ENCODE data around the gene ADAMTS1. TPM values are rescaled to one million over a fixed set of nuclear protein-coding genes. Genes with fewer than 3 reads are reported as not detected.

The ADAMTS1 gene
- total and polyA plus RNA-seq, 2 of the 4 experiments (the other 2 are of a cell fraction) = 116 to 317 TPM

DNA sequence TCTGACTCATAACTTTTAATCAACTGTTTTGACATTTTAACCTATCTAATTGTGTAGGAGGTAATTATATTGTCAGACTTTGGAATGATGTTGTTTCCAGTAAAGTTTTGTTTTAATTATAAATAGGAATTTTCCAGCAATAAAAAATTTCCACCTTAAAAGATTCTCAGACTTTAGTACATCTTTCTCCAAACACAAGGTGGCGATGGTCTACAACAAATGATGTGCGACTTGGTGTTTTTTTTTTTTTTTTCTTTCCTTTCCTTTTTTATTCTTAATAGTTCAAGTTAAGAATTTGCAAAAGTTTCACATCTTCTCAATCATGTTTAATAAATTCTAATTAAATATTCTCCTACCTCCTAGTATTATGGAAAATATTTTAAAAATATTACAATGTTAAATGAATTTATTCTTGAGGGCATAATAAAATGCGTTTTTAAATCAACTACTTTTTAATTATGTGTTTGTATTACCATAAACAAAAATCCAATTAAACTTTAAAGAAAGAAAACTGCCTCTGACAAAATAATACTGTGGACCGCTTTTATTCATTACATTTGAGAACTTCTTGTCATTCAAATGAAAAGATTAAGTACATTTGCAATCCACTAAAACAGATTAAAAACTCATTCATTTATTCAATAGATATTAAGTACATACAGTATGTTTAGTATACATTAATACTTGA is 4.4 kb upstream of the ADAMTS1 start:
- ChIA-PET CTCF (interaction anchor here (0.9 kb wide), 1 partner anchor 851 kb away, joined by 4 read pairs; no protein-coding TSS in a partner anchor), POLR2A (ENCODE audit: unreplicated experiment) (no interaction called here)
- Histone ChIP-seq H3K36me3 (ENCODE audit: control insufficient read depth, insufficient read depth, low read length) (no peaks in the 10 kb centered on the region), H3K9me1 (ENCODE audit: insufficient read depth, low read length) (no peaks in the 10 kb centered on the region), H2AK5ac (ENCODE audit: low read depth, low read length) (no peak overlapping the region), H3K4ac (ENCODE audit: low read depth, low read length) (peak overlapping the region; percentile 59; the same call in 1 of the 2 replicates), H2BK20ac (ENCODE audit: low read depth, low read length) (peak overlapping the region; percentile 19; the same call in 1 of the 2 replicates), H4K8ac (ENCODE audit: low read depth in 2 of 2, low read length in 2 of 2) (0 out of 4 replicates have a peak overlapping the region, but pooled peaks of 1 of the 2 experiments have one; percentile 20), H4K20me1 (ENCODE audit: insufficient read depth, low read length) (peaks cover 6% of the 10 kb centered on the region), H2BK15ac (ENCODE audit: low read depth, low read length) (0 out of 3 replicates have a peak overlapping the region, but pooled peaks have one; percentile 49), H3K14ac (replicated peaks; ENCODE audit: low read depth, low read length) (no peak overlapping the region), H3K27ac (ENCODE audit: insufficient read depth, low read length) (peak overlapping the region; percentile 33; the same call in 1 of the 2 replicates), H3K9ac (ENCODE audit: low read depth, low read length) (no peak overlapping the region), H2BK120ac (ENCODE audit: low read depth, low read length) (peak overlapping the region; percentile 21; the same call in 1 of the 2 replicates), H3K4me3 (ENCODE audit: insufficient read depth, low read depth, low read length) (no peak overlapping the region), H3K79me1 (ENCODE audit: low read depth in 1 of 2, low read length in 2 of 2) (peaks cover 0 to 6% of the 10 kb centered on the region in 2 experiments; a peak in 1 of 4 replicates), H3K4me2 (ENCODE audit: low read depth, low read length) (no peak overlapping the region), H3K4me1 (ENCODE audit: control insufficient read depth, insufficient read depth, low read length) (peaks cover 8% of the 10 kb centered on the region), H3K18ac (ENCODE audit: low read depth, low read length) (peak overlapping the region; percentile 41; the same call in 1 of the 2 replicates), H4K91ac (ENCODE audit: insufficient read depth, low read depth, low read length) (peak overlapping the region; percentile 20; the same call in 1 of the 2 replicates), H4K5ac (ENCODE audit: low read depth, low read length) (0 out of 2 replicates have a peak overlapping the region, but pooled peaks have one; percentile 8), H3K27me3 (ENCODE audit: control insufficient read depth, insufficient read depth, low read length) (no peaks in the 10 kb centered on the region), H3K23ac (ENCODE audit: low read depth, low read length) (no peak overlapping the region), H2BK5ac (ENCODE audit: low read depth, low read length, poor library complexity, severe bottlenecking) (peak overlapping the region; percentile 21), H2AK9ac (replicated peaks; ENCODE audit: low read depth, low read length, poor library complexity) (no peak overlapping the region), H2AFZ (replicated peaks; ENCODE audit: low read length, poor library complexity) (no peak overlapping the region), H3K9me3 (ENCODE audit: control insufficient read depth, insufficient read depth, low read length) (no peaks in the 10 kb centered on the region), H3K56ac (ENCODE audit: extremely low read depth, insufficient read depth, low read length) (no peak overlapping the region)
- dilution Hi-C loops (cut with HindIII; ENCODE audit: low sequenced_read_pairs, unreplicated experiment) (no loop called here), intact Hi-C loops (cut with micrococcal nuclease) (loop anchor here (1.0 to 10.0 kb wide), 19 partner anchors 117 to 1944 kb away; partner anchors contain the start of gene ADAMTS5), in situ Hi-C loops (cut with MboI; ENCODE audit: low sequenced_read_pairs) (loop anchor here (5.0 to 10.0 kb wide), 5 partner anchors 853 to 1945 kb away; no protein-coding TSS in a partner anchor)
- no CpG with 5 or more reads among the region's 4 CpGs for WGBS, 2 experiments (ENCODE audit: extremely low coverage in 2 of 2, insufficient read length in 1 of 2)
- peak; percentile 82 for TF ChIP-seq RAD21 (IDR thresholded peaks at IDR 0.05; ENCODE audit: low read length)
- TF ChIP-seq, protein P1, sequence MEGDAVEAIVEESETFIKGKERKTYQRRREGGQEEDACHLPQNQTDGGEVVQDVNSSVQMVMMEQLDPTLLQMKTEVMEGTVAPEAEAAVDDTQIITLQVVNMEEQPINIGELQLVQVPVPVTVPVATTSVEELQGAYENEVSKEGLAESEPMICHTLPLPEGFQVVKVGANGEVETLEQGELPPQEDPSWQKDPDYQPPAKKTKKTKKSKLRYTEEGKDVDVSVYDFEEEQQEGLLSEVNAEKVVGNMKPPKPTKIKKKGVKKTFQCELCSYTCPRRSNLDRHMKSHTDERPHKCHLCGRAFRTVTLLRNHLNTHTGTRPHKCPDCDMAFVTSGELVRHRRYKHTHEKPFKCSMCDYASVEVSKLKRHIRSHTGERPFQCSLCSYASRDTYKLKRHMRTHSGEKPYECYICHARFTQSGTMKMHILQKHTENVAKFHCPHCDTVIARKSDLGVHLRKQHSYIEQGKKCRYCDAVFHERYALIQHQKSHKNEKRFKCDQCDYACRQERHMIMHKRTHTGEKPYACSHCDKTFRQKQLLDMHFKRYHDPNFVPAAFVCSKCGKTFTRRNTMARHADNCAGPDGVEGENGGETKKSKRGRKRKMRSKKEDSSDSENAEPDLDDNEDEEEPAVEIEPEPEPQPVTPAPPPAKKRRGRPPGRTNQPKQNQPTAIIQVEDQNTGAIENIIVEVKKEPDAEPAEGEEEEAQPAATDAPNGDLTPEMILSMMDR (conservative IDR thresholded peaks at IDR 0.05; ENCODE audit: low read depth, low read length) = peak; percentile 79
- no peak for TF ChIP-seq FOS (IDR thresholded peaks at IDR 0.05; ENCODE audit: low read depth, low read length)
- TF ChIP-seq POLR2A (IDR thresholded peaks at IDR 0.05; ENCODE audit: low read depth, low read length) = no peak
- TF ChIP-seq SMC3 (IDR thresholded peaks at IDR 0.05; ENCODE audit: low read depth, low read length) = peak; percentile 82
- no TSS peak for BruUV-seq (replicated peaks)
- peak; percentile 80 for DNase-seq
- no peak for ATAC-seq (ENCODE audit: low read depth)
